Fibroblast of mammary gland (primary cell): ENCODE data around the gene PASD1.
"Not testable (repeated sequence)": the region's sequence is repeated elsewhere in the genome, so short reads cannot be mapped to it uniquely, and the experiment has no call there.

Experiments used
- DNase-seq: peaks from one replicate; pipeline ENCODE4 v3.0.0-alpha.2; 2010; ENCODE audit warnings: low read depth
- H3K4me3 ChIP-seq: 2 replicates; pipeline ENCODE4 v1.5.1; 2011; ENCODE audit warnings: low read depth, mild to moderate bottlenecking, low read length, moderate library complexity; ENCODE audit not compliant: control insufficient read depth
- CTCF ChIP-seq: conservative IDR thresholded peaks from 2 replicates; pipeline ENCODE4 v1.5.1; 2011; ENCODE audit warnings: low read depth, low read length, inconsistent platforms; ENCODE audit not compliant: control insufficient read depth, insufficient read depth

Gene PASD1

GRCh38 chrX:151694661-151695582 lies 131.4 kb downstream of the PASD1 start, which contains the start of gene PRRG3:
PRRG3 (plus strand) TSS chrX:151695458; CDS start chrX:151698815, 3,357 bp downstream.
- DNase-seq: no peak
- no peak within 1 kb of the TSS for H3K4me3 ChIP-seq
- no peak for TF ChIP-seq CTCF

DNA sequence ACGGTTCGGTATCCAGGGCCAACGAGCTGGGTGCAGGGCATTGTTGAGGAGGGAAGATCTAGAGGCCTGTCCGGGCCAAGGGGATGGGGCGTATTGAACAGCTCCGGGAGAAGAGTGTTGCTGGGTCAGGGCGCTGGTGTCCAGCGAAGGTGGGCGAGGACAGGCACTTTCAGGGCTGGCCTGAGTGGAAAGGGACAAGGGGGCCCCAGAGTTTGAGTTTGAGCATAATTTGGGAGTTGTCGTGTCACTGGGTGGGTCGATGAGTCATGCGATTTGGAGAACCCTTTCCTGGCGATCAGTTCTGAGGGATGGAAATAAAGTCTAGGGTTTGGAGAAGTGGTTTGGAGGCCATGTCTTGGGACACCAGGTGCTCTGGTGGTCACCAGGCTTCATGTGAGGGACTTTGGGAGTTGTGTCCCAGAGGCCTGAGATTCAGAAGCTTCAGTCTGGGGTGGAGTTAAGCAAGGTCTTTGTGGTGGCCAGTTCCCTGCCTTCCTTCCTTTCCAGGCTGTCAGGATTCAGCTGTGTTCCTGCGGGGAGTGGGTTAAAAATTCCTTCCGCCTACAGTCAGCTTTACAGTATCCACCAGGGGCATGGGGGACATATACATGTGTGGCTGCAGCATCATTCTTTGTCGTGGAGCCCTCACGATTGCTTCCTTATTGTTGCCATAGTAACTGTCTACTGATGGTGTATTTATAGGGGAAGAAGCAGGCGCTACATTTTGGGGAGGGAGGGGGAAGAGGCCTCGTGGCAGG lies 132.3 kb downstream of the PASD1 start:
- no peak for TF ChIP-seq CTCF
- DNase-seq: no peak
- H3K4me3 ChIP-seq: no peak overlapping the region

DNA sequence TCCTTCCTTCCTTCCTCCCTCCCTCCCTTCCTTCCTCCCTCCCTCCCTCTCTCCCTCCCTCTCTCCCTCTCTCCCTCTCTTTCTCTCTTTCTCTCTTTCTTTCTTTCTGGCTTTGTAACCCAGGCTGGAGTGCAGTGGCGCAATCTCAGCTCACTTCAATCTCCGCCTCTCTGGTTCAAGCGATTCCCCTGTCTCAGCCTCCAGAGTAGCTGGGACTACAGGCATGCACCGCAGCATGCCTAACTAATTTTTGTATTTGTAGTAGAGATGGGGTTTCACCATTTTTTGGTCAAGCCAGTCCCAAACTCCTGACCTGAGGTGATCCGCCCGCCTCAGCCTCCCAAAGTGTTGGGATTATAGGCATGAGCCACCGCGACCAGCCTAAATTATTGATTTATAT lies 133.6 kb downstream of the PASD1 start:
- not testable (repeated sequence) for H3K4me3 ChIP-seq, DNase-seq

- H3K4me3 ChIP-seq: no peak overlapping the region
- no peak for TF ChIP-seq CTCF
- DNase-seq: peak; percentile 96
Observed at GRCh38 chrX:151697522-151697921, 134.0 kb downstream of the PASD1 start.

- no peak for DNase-seq
- H3K4me3 ChIP-seq: no peak overlapping the region
- TF ChIP-seq CTCF: no peak
Observed at GRCh38 chrX:151698485-151698884, 135.0 kb downstream of the PASD1 start.

DNA sequence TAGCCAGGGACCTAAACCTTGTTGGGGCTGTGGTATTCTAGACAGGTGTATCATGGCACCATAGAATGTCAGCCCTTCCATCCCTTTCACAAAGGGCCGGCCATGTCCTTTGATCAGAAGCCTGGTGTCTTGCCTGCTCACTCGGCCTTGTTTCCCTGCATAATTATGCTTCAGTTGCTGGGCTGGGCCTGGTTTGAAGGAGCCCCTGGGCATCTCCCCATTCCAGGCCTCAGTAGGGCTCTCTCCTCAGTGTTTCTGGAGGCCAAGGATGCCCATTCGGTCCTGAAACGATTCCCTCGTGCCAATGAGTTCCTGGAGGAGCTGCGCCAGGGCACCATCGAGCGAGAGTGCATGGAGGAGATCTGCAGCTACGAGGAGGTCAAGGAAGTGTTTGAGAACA lies 136.3 kb downstream of the PASD1 start:
- H3K4me3 ChIP-seq: no peak overlapping the region
- TF ChIP-seq CTCF: no peak
- no peak for DNase-seq

DNA sequence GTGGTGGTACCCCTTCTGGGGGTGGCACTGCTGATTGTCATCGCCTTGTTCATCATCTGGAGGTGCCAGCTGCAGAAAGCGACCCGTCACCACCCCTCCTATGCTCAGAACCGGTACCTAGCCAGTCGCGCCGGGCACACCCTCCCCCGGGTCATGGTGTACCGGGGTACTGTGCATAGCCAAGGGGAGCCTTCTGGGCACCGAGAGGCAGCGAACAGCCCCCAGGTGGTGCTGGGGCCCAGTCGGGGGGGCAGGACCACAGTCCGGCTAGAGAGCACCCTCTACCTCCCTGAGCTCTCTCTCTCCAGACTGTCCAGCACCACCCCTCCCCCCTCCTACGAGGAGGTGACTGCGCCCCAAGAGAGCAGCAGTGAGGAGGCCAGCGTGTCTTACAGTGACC lies 137.1 kb downstream of the PASD1 start:
- no peak overlapping the region for H3K4me3 ChIP-seq
- no peak for TF ChIP-seq CTCF
- no peak for DNase-seq
